Vagina (tissue), 2 donors: Measurements from ENCODE around the gene TMEM214.

ENCODE experiments used
- POLR2A ChIP-seq, 2 donors: fragments of 450-650 bp; IDR thresholded peaks; one replicate each; pipeline ENCODE4 v1.6.1; 2017; ENCODE audit warnings: antibody characterized with exemption in 2 of 2, mild to moderate bottlenecking in 2 of 2, moderate library complexity in 2 of 2
- POLR2AphosphoS5 ChIP-seq, 2 donors: sonication (generic); formaldehyde crosslinking; IDR thresholded peaks; one replicate each; pipeline ENCODE4 v1.9.0; 2017; ENCODE audit warnings: antibody characterized with exemption in 2 of 2, mild to moderate bottlenecking in 2 of 2, low read depth in 1 of 2; ENCODE audit not compliant: insufficient read depth in 1 of 2
- TF ChIP-seq, protein P1 (sequence below), 3 experiments: fragments of 450-650 bp in 2 of 3; fragments of 200-600 bp in 1 of 3; sonication (generic) in 1 of 3; IDR thresholded peaks; one replicate each; pipeline ENCODE4 v1.5.1; 2017 to 2019; ENCODE audit warnings: antibody characterized with exemption in 3 of 3, mild to moderate bottlenecking in 2 of 3, moderate library complexity in 2 of 3

DNA sequence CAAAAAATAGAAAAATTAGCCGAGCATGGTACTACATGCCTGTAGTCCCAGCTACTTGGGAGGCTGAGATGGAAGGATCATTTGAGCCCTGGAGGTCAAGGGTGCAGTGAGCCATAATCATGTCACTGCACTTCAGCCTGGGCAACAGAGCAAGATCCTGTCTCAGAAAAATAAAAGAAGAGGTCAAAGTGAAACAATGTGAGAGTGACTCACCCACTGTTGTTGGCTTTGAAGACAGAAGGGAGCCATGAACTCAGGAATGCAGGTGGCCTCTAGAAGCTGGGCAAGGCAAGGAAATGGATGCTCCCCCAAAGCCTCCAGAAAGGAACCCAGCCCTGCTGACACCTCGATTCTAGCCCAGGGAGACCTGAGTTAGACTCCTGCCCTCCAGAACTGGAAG is 3.7 kb upstream of the TMEM214 start:
- TF ChIP-seq, protein P1, sequence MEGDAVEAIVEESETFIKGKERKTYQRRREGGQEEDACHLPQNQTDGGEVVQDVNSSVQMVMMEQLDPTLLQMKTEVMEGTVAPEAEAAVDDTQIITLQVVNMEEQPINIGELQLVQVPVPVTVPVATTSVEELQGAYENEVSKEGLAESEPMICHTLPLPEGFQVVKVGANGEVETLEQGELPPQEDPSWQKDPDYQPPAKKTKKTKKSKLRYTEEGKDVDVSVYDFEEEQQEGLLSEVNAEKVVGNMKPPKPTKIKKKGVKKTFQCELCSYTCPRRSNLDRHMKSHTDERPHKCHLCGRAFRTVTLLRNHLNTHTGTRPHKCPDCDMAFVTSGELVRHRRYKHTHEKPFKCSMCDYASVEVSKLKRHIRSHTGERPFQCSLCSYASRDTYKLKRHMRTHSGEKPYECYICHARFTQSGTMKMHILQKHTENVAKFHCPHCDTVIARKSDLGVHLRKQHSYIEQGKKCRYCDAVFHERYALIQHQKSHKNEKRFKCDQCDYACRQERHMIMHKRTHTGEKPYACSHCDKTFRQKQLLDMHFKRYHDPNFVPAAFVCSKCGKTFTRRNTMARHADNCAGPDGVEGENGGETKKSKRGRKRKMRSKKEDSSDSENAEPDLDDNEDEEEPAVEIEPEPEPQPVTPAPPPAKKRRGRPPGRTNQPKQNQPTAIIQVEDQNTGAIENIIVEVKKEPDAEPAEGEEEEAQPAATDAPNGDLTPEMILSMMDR (IDR thresholded peaks at IDR 0.05) = no peak
- TF ChIP-seq POLR2A (IDR thresholded peaks at IDR 0.05) (no peak), POLR2AphosphoS5 (IDR thresholded peaks at IDR 0.05; ENCODE audit: insufficient read depth in 1 of 2, low read depth in 1 of 2) (no peak)
